DOHH2 (cell line): ENCODE measurements around the gene GRID1.

ENCODE experiments used
- EZH2phosphoT487 ChIP-seq: fragments of 200-600 bp; sonication (generic); IDR thresholded peaks from 2 replicates; pipeline ENCODE4 v1.6.1; 2017; ENCODE audit warnings: borderline replicate concordance, mild to moderate bottlenecking, antibody characterized with exemption, low read length, moderate library complexity, mixed read lengths
- TF ChIP-seq, protein P1 (sequence below): fragments of 200-600 bp; sonication (generic); IDR thresholded peaks from one replicate; pipeline ENCODE4 v1.5.1; 2014; ENCODE audit warnings: antibody characterized with exemption, mild to moderate bottlenecking, low read depth, low read length; ENCODE audit not compliant: poor library complexity, severe bottlenecking

DNA sequence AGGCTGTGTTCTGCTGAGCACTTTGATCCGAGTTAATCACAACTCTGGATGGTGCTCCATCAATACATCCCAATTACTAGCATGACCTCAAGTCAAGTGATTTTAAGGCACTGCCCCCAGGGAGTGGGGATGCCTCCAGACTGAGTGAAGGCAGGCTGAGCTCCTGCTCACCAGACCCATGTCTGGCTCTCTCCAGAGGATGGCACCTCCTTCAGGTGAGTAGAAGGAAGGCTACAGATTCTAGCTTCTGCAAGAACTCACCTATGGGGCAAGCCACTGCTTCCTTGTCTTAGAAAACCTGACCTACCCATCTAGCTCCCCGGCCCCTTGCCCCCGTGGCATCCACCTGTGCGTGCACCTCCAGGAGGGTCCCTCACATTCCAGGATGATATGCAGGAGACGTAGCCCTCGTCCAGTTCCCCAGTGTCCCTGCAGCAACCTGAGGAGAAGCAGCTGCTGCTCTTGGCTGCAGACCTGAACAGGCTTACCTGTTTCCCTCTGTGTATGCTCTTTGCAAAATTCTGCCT lies 390.3 kb downstream of the GRID1 start:
- TF ChIP-seq, protein P1, sequence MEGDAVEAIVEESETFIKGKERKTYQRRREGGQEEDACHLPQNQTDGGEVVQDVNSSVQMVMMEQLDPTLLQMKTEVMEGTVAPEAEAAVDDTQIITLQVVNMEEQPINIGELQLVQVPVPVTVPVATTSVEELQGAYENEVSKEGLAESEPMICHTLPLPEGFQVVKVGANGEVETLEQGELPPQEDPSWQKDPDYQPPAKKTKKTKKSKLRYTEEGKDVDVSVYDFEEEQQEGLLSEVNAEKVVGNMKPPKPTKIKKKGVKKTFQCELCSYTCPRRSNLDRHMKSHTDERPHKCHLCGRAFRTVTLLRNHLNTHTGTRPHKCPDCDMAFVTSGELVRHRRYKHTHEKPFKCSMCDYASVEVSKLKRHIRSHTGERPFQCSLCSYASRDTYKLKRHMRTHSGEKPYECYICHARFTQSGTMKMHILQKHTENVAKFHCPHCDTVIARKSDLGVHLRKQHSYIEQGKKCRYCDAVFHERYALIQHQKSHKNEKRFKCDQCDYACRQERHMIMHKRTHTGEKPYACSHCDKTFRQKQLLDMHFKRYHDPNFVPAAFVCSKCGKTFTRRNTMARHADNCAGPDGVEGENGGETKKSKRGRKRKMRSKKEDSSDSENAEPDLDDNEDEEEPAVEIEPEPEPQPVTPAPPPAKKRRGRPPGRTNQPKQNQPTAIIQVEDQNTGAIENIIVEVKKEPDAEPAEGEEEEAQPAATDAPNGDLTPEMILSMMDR: no peak
- no peak for TF ChIP-seq EZH2phosphoT487
